AG09309 (cell line): ENCODE measurements around the gene SOX4.

Experiments
- DNase-seq: peaks from one replicate; pipeline ENCODE4 v3.0.0-alpha.2; 2010; ENCODE audit warnings: low read depth
- H3K4me3 ChIP-seq: 2 replicates; pipeline ENCODE4 v1.5.1; 2011; ENCODE audit warnings: mild to moderate bottlenecking, low read depth, low read length, moderate library complexity; ENCODE audit not compliant: control insufficient read depth
- TF ChIP-seq, protein P1 (sequence below): IDR thresholded peaks from 2 replicates; pipeline ENCODE4 v1.5.1; 2011; ENCODE audit warnings: mild to moderate bottlenecking, low read depth, low read length, inconsistent platforms; ENCODE audit not compliant: insufficient read depth, control insufficient read depth; ENCODE audit errors: missing control alignments

Gene SOX4

GRCh38 chr6:21613809-21614208 lies 20.3 kb downstream of the SOX4 start:
- no peak for DNase-seq

GRCh38 chr6:21614226-21614625 lies 20.7 kb downstream of the SOX4 start:
- DNase-seq, result no peak
- H3K4me3 ChIP-seq, result no peak overlapping the region
- TF ChIP-seq, protein P1, sequence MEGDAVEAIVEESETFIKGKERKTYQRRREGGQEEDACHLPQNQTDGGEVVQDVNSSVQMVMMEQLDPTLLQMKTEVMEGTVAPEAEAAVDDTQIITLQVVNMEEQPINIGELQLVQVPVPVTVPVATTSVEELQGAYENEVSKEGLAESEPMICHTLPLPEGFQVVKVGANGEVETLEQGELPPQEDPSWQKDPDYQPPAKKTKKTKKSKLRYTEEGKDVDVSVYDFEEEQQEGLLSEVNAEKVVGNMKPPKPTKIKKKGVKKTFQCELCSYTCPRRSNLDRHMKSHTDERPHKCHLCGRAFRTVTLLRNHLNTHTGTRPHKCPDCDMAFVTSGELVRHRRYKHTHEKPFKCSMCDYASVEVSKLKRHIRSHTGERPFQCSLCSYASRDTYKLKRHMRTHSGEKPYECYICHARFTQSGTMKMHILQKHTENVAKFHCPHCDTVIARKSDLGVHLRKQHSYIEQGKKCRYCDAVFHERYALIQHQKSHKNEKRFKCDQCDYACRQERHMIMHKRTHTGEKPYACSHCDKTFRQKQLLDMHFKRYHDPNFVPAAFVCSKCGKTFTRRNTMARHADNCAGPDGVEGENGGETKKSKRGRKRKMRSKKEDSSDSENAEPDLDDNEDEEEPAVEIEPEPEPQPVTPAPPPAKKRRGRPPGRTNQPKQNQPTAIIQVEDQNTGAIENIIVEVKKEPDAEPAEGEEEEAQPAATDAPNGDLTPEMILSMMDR, result no peak

More at GRCh38 chr6:21613809-21614208, 20.3 kb downstream of the SOX4 start:
- TF ChIP-seq, protein P1, result no peak
- no peak overlapping the region for H3K4me3 ChIP-seq

GRCh38 chr6:21615504-21615903 lies 22.0 kb downstream of the SOX4 start:
- no peak overlapping the region for H3K4me3 ChIP-seq
- DNase-seq, result no peak
- TF ChIP-seq, protein P1, result no peak

DNA sequence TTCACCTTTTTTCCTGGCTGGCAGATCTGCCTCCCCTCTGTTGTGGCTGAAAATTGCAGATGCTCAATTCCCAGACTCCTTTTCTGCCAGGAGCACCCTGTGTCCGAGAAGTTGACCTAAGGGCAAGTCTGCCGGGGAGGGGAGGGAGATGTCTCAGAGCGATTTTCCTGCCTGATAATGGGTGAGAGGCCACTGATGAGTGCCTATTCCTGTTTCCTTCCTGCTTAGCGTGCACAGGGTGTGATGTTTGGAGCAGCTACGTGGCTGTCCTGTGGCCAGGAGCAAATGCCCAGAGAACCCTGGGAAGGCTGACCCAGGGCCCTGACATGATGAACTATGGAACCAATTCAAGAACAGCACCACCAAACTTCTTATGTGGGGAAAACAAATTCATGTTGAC lies 22.5 kb downstream of the SOX4 start:
- TF ChIP-seq, protein P1, result no peak
- no peak overlapping the region for H3K4me3 ChIP-seq
- no peak for DNase-seq

DNA sequence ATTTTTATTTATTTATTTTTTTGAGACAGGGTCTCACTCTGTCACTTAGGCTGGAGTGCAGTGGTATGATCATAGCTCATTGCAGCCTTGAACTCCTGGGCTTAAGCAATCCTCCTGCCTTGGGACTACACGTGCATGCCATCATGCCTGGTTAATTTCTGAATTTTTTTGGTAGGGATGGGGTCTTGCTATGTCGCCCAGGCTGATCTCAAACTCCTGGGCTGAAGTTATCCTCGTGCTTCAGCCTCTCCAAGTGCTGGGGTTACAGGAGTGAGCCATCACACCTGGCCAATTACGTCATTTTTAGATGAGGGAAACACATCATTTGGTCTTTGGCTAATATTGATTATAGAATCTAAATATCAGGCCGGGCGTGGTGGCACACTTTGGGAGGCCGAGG lies 32.1 kb downstream of the SOX4 start:
- TF ChIP-seq, protein P1, result no peak
- no peak overlapping the region for H3K4me3 ChIP-seq
- DNase-seq, result no peak

DNA sequence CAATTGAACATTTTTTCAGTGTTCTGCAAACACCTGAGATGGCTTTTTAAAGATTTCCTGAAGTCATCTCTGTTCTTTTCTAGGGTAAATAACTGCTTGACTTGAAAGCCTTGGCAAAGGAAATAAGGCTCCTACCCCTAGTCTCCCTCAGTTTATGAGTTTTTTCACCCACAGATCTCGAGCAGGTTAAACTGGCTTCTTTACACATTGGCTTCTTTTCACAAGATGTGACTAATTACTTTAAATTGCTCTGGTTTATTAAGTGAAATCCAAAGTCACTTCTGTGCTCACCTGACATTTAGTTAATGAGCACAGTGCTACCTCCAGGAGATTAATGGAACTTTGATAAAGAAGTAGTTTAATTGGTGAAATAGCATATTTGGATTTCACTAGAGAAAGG lies 33.2 kb downstream of the SOX4 start:
- no peak overlapping the region for H3K4me3 ChIP-seq
- DNase-seq, result no peak
- TF ChIP-seq, protein P1, result no peak

DNA sequence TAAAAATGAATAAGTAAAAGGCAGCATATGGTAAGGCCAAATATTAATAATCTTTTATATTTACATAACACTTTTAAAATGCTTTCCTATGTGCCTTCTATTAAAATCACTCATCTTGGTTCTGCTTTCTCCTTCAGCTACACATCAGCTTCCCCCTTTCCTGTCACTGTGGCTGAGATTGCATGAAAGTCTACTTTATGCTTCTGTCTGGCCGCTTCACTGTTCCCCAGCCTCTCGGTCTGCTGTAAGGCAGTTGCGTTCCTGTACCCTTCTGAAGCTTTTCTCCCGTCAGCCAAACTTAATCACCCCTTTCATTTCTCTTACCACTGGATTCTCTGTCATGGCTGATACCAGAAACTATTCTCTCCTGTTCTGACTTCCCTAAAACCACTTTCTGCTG lies 34.6 kb downstream of the SOX4 start:
- no peak for DNase-seq
- TF ChIP-seq, protein P1, result no peak
- H3K4me3 ChIP-seq, result no peak overlapping the region
